Fibroblast of pulmonary artery (primary cell): Measurements from ENCODE around the gene CERT1.
A peak's percentile ranks its signal among the peaks of the same experiment; 100 is the strongest.
"Not testable (repeated sequence)": the region's sequence is repeated elsewhere in the genome, so short reads cannot be mapped to it uniquely, and the experiment has no call there.

ENCODE experiments used
- DNase-seq: peaks from one replicate; pipeline ENCODE4 v3.0.0-alpha.2; 2010; ENCODE audit warnings: low read depth
- H3K4me3 ChIP-seq: replicated peaks from 2 replicates; pipeline ENCODE4 v1.5.1; 2011; ENCODE audit warnings: low read depth, mild to moderate bottlenecking, control low read depth, low read length, moderate library complexity
- TF ChIP-seq, protein P1 (sequence below): IDR thresholded peaks from 2 replicates; pipeline ENCODE4 v1.5.1; 2011; ENCODE audit warnings: mild to moderate bottlenecking, control low read depth, low read length, inconsistent platforms; ENCODE audit errors: missing control alignments

The CERT1 gene

DNA sequence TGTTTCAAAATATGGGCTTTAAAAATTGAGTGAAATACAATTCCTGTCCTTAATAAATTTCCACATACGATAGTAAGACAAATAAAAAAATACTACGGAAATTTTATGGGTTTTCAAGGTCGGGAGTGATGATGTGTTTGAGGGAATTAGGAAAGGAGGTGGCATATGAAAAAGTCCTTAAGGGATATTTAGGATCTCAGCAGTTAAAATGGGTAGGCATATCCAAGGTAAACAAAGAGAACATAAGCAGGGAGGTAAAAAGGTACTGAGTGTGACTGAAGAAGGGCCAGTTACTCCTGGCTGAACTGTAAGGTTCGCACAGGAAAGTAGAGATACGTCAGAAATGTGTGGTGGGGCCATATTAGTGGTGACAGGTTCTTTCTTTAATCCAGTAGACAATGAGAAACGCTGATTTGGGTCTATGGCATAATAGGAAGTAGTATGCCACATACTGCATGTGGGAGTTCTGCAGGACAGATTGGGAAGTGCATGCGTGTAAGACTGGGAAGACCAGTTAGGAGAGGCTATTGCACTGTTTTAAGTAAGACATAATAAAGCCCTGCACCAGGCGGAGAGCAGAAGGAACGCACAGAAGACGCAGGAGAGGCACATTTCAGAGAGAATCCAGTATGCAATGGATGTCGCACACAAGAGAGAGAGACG lies 175.3 kb downstream of the CERT1 start:
- H3K4me3 ChIP-seq: peak overlapping the region; percentile 93
- peak; percentile 91 for DNase-seq
- TF ChIP-seq, protein P1, sequence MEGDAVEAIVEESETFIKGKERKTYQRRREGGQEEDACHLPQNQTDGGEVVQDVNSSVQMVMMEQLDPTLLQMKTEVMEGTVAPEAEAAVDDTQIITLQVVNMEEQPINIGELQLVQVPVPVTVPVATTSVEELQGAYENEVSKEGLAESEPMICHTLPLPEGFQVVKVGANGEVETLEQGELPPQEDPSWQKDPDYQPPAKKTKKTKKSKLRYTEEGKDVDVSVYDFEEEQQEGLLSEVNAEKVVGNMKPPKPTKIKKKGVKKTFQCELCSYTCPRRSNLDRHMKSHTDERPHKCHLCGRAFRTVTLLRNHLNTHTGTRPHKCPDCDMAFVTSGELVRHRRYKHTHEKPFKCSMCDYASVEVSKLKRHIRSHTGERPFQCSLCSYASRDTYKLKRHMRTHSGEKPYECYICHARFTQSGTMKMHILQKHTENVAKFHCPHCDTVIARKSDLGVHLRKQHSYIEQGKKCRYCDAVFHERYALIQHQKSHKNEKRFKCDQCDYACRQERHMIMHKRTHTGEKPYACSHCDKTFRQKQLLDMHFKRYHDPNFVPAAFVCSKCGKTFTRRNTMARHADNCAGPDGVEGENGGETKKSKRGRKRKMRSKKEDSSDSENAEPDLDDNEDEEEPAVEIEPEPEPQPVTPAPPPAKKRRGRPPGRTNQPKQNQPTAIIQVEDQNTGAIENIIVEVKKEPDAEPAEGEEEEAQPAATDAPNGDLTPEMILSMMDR: peak; percentile 55

DNA sequence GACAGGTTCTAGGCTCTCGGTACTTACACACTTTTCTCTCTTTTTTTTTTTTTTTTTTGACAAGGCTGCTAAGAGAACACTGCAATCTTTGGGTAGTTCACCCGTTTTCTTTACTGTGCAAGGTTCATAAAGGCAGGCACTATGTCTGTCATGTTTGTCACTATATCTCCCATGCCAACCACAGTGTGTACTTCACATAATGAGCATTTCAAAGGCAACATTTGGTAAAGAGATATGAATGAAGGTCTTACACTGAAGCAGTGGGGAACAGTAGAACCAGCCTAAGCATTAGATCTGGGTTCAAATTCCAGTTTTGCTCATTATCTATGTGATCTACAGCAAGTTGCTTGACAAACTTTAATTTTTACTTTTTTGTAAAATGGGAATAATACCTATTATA lies 175.9 kb downstream of the CERT1 start:
- DNase-seq: no peak
- no peak overlapping the region for H3K4me3 ChIP-seq
- TF ChIP-seq, protein P1: no peak

DNA sequence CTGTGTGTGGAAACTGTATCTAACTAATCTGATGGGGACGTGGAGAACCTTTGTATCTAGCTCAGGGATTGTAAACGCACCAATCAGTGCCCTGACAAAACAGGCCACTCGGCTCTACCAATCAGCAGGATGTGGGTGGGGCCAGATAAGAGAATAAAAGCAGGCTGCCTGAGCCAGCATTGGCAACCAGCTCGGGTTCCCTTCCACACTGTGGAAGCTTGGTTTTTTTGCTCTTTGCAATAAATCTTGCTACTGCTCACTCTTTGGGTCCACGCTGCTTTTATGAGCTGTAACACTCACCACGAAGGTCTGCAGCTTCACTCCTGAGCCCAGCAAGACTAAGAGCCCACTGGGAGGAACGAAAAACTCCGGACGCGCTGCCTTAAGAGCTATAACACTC lies 177.0 kb downstream of the CERT1 start:
- not testable (repeated sequence) for DNase-seq, H3K4me3 ChIP-seq

GRCh38 chr5:75333759-75334158 lies 177.7 kb downstream of the CERT1 start:
- not testable (repeated sequence) for DNase-seq

GRCh38 chr5:75331095-75332090 lies 180.0 kb downstream of the CERT1 start:
- TF ChIP-seq, protein P1: peak; percentile 3

More at GRCh38 chr5:75333759-75334158, 177.7 kb downstream of the CERT1 start:
- not testable (repeated sequence) for H3K4me3 ChIP-seq

DNA sequence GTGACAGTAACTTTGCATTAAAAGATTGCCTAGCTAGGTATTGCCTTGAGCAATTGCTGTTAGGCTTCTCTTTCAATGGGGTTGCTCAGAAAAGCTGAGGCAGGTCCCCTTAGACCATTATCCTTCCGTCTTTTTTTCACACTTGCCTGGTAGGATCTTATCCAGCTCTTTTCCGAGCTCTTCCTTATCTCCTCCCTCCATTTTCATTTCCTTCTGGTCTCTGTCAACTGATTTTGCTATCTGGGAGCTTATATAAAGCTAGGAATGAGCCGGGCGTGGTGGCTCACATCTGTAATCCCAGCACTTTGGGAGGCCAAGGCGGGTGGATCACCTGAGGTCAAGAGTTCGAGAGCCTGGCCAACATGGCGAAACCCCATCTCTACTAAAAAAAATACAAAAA lies 181.0 kb downstream of the CERT1 start:
- TF ChIP-seq, protein P1: no peak
- no peak for DNase-seq

More at GRCh38 chr5:75331095-75332090, 180.0 kb downstream of the CERT1 start:
- DNase-seq: no peak
- no peak overlapping the region for H3K4me3 ChIP-seq

More for the DNA sequence above, 181.0 kb downstream of the CERT1 start:
- H3K4me3 ChIP-seq: no peak overlapping the region
